ENCODE measurements around the gene ATP11C.
"Not testable (repeated sequence)": the region's sequence is repeated elsewhere in the genome, so short reads cannot be mapped to it uniquely, and the experiment has no call there.

ATP11C gene

GRCh38 chrX:139851730-139852129, 81.1 kb downstream of the ATP11C start:
- DNase-seq, result no peak

- DNase-seq, result no peak
Measured at GRCh38 chrX:139850968-139851367, 81.9 kb downstream of the ATP11C start.

- no peak for DNase-seq
Measured at GRCh38 chrX:139844884-139845283, 88.0 kb downstream of the ATP11C start.

- DNase-seq, result peak; percentile 51
Measured at GRCh38 chrX:139844163-139844562, 88.7 kb downstream of the ATP11C start.

- DNase-seq, result no peak
Measured at GRCh38 chrX:139842326-139843185, 90.3 kb downstream of the ATP11C start.

GRCh38 chrX:139836335-139836734, 96.5 kb downstream of the ATP11C start:
- DNase-seq, result not testable (repeated sequence)

- no peak for DNase-seq
Measured at GRCh38 chrX:139834879-139835278, 98.0 kb downstream of the ATP11C start.

- no peak for DNase-seq
Measured at GRCh38 chrX:139832718-139833309, 100.0 kb downstream of the ATP11C start.

GRCh38 chrX:139831675-139832456, 101.0 kb downstream of the ATP11C start:
- DNase-seq, result no peak

- DNase-seq, result no peak
Measured at GRCh38 chrX:139831017-139831416, 101.8 kb downstream of the ATP11C start.

GRCh38 chrX:139828830-139829229, 104.0 kb downstream of the ATP11C start:
- no peak for DNase-seq

GRCh38 chrX:139828033-139828432, 104.8 kb downstream of the ATP11C start:
- DNase-seq, result no peak

- no peak for DNase-seq
Measured at GRCh38 chrX:139826065-139827044, 106.5 kb downstream of the ATP11C start.

GRCh38 chrX:139825618-139826017, 107.2 kb downstream of the ATP11C start:
- DNase-seq, result no peak

GRCh38 chrX:139823806-139824205, 109.0 kb downstream of the ATP11C start:
- no peak for DNase-seq

GRCh38 chrX:139820358-139820984, 112.4 kb downstream of the ATP11C start:
- DNase-seq, result no peak

GRCh38 chrX:139816204-139816603, 116.6 kb downstream of the ATP11C start:
- DNase-seq, result no peak

- no peak for DNase-seq
Measured at GRCh38 chrX:139815771-139816170, 117.1 kb downstream of the ATP11C start.

- DNase-seq, result no peak
Measured at GRCh38 chrX:139811942-139812629, 120.8 kb downstream of the ATP11C start.

- DNase-seq, result no peak
Measured at GRCh38 chrX:139804482-139804881, 128.4 kb downstream of the ATP11C start.

- no peak for DNase-seq
Measured at GRCh38 chrX:139803224-139803623, 129.6 kb downstream of the ATP11C start.

All from NCI-H1436 treated with DMSO at 0.1 percent for 48 hours (cell line).